GM18868 (cell line): ENCODE results near the gene PHAF1.

Experiments used
- ATAC-seq: cut with Tn5 transposase; IDR thresholded peaks from one replicate; pipeline ENCODE4 v1.9.1; 2021; ENCODE audit warnings: mild to moderate bottlenecking, moderate library complexity; ENCODE audit not compliant: unreplicated experiment

Gene PHAF1

GRCh38 chr16:67162506-67163163 lies 52.9 kb downstream of the PHAF1 start:
- no peak for ATAC-seq

- no peak for ATAC-seq
Measured at GRCh38 chr16:67163164-67163998, 53.6 kb downstream of the PHAF1 start.

- ATAC-seq, result no peak
Measured at GRCh38 chr16:67163999-67164558, 54.3 kb downstream of the PHAF1 start.

- ATAC-seq, result no peak
Measured at GRCh38 chr16:67164599-67165061, 54.9 kb downstream of the PHAF1 start, which contains the start of gene HSF4. Gene HSF4, plus strand, starts transcription at chr16:67164745. Its CDS starts 67 bp downstream, at chr16:67164812.

- no peak for ATAC-seq
Measured at GRCh38 chr16:67165121-67166078, 55.7 kb downstream of the PHAF1 start.

- ATAC-seq, result no peak
Measured at GRCh38 chr16:67166110-67166547, 56.4 kb downstream of the PHAF1 start.

- ATAC-seq, result no peak
Measured at GRCh38 chr16:67166598-67167168, 56.9 kb downstream of the PHAF1 start.

- ATAC-seq, result no peak
Measured at GRCh38 chr16:67167588-67167987, 57.8 kb downstream of the PHAF1 start.

- no peak for ATAC-seq
Measured at GRCh38 chr16:67169011-67169451, 59.3 kb downstream of the PHAF1 start.

GRCh38 chr16:67169642-67170167 lies 60.0 kb downstream of the PHAF1 start:
- no peak for ATAC-seq

- ATAC-seq, result peak; percentile 46
Measured at GRCh38 chr16:67170168-67170948, 60.6 kb downstream of the PHAF1 start, which contains the start of gene NOL3. Gene NOL3, plus strand, starts transcription at chr16:67170538.

- ATAC-seq, result no peak
Measured at GRCh38 chr16:67170949-67171649, 61.4 kb downstream of the PHAF1 start.

- no peak for ATAC-seq
Measured at GRCh38 chr16:67173323-67173722, 63.6 kb downstream of the PHAF1 start.

- ATAC-seq, result peak; percentile 36
Measured at GRCh38 chr16:67173808-67174705, 64.3 kb downstream of the PHAF1 start.

- ATAC-seq, result no peak
Measured at GRCh38 chr16:67174706-67175231, 65.0 kb downstream of the PHAF1 start.

GRCh38 chr16:67176662-67177061 lies 66.9 kb downstream of the PHAF1 start:
- ATAC-seq, result no peak
